ENCODE data around the gene CARMIL1.
"Not testable (repeated sequence)": the region's sequence is repeated elsewhere in the genome, so short reads cannot be mapped to it uniquely, and the experiment has no call there.

The CARMIL1 gene

GRCh38 chr6:25371037-25371347 is 91.8 kb downstream of the CARMIL1 start:
- no peak for DNase-seq (ENCODE audit: low read depth)
- no peak for TF ChIP-seq CTCF (conservative IDR thresholded peaks at IDR 0.05; ENCODE audit: control insufficient read depth, insufficient read depth, low read depth, low read length)
- H3K4me3 ChIP-seq (ENCODE audit: control insufficient read depth, low read depth, low read length) = no peak overlapping the region

GRCh38 chr6:25375125-25375524 is 96.0 kb downstream of the CARMIL1 start:
- TF ChIP-seq CTCF (conservative IDR thresholded peaks at IDR 0.05; ENCODE audit: control insufficient read depth, insufficient read depth, low read depth, low read length) = no peak
- H3K4me3 ChIP-seq (ENCODE audit: control insufficient read depth, low read depth, low read length) = no peak overlapping the region
- no peak for DNase-seq (ENCODE audit: low read depth)

GRCh38 chr6:25377664-25378063 is 98.5 kb downstream of the CARMIL1 start:
- H3K4me3 ChIP-seq (ENCODE audit: control insufficient read depth, low read depth, low read length) = no peak overlapping the region
- TF ChIP-seq CTCF (conservative IDR thresholded peaks at IDR 0.05; ENCODE audit: control insufficient read depth, insufficient read depth, low read depth, low read length) = no peak
- DNase-seq (ENCODE audit: low read depth) = no peak

- DNase-seq (ENCODE audit: low read depth) = no peak
- H3K4me3 ChIP-seq (ENCODE audit: control insufficient read depth, low read depth, low read length) = no peak overlapping the region
- TF ChIP-seq CTCF (conservative IDR thresholded peaks at IDR 0.05; ENCODE audit: control insufficient read depth, insufficient read depth, low read depth, low read length) = no peak
These were observed 101.9 kb downstream of the CARMIL1 start for GRCh38 chr6:25381077-25381476.

- DNase-seq (ENCODE audit: low read depth); H3K4me3 ChIP-seq (ENCODE audit: control insufficient read depth, low read depth, low read length): not testable (repeated sequence)
These were observed 103.3 kb downstream of the CARMIL1 start for GRCh38 chr6:25382476-25382875.

GRCh38 chr6:25384234-25384633 is 105.1 kb downstream of the CARMIL1 start:
- DNase-seq (ENCODE audit: low read depth) = no peak
- TF ChIP-seq CTCF (conservative IDR thresholded peaks at IDR 0.05; ENCODE audit: control insufficient read depth, insufficient read depth, low read depth, low read length) = no peak
- H3K4me3 ChIP-seq (ENCODE audit: control insufficient read depth, low read depth, low read length) = no peak overlapping the region

- DNase-seq (ENCODE audit: low read depth) = no peak
- H3K4me3 ChIP-seq (ENCODE audit: control insufficient read depth, low read depth, low read length) = no peak overlapping the region
- TF ChIP-seq CTCF (conservative IDR thresholded peaks at IDR 0.05; ENCODE audit: control insufficient read depth, insufficient read depth, low read depth, low read length) = no peak
These were observed 105.8 kb downstream of the CARMIL1 start for GRCh38 chr6:25384967-25385366.

Data from fibroblast of mammary gland (primary cell).